ENCODE results near the gene ANAPC5.
"Not testable (repeated sequence)": the region's sequence is repeated elsewhere in the genome, so short reads cannot be mapped to it uniquely, and the experiment has no call there.

ANAPC5 gene

GRCh38 chr12:121379945-121380344 is 27.7 kb upstream of the ANAPC5 start:
- Histone ChIP-seq H3K27me3 (ENCODE audit: low read depth, low read length) (peaks cover 4% of the 10 kb centered on the region; the same call in 1 of the 2 replicates), H3K4me3 (ENCODE audit: low read length) (no peak overlapping the region), H3K9ac (ENCODE audit: low read length) (no peak overlapping the region), H3K4me1 (ENCODE audit: low read length) (no peaks in the 10 kb centered on the region), H4K20me1 (ENCODE audit: insufficient read depth, low read length) (no peaks in the 10 kb centered on the region), H3K36me3 (replicated peaks; ENCODE audit: low read depth, low read length) (no peaks in the 10 kb centered on the region), H2AFZ (ENCODE audit: low read depth, low read length) (no peak overlapping the region), H3K79me2 (ENCODE audit: low read length) (no peaks in the 10 kb centered on the region), H3K4me2 (ENCODE audit: low read length) (no peak overlapping the region), H3K9me3 (ENCODE audit: insufficient read depth, low read length) (no peaks in the 10 kb centered on the region), H3K27ac (ENCODE audit: low read length) (no peak overlapping the region)
- no peak for TF ChIP-seq CTCF (IDR thresholded peaks at IDR 0.05; ENCODE audit: low read depth, low read length)

GRCh38 chr12:121378736-121379135 is 26.5 kb upstream of the ANAPC5 start:
- Histone ChIP-seq H2AFZ (ENCODE audit: low read depth, low read length) (no peak overlapping the region), H3K9ac (ENCODE audit: low read length) (no peak overlapping the region), H3K27ac (ENCODE audit: low read length) (no peak overlapping the region), H3K4me2 (ENCODE audit: low read length) (no peak overlapping the region), H3K4me3 (ENCODE audit: low read length) (no peak overlapping the region), H3K4me1 (ENCODE audit: low read length) (no peaks in the 10 kb centered on the region), H3K79me2 (ENCODE audit: low read length) (no peaks in the 10 kb centered on the region), H3K27me3 (ENCODE audit: low read depth, low read length) (peaks cover 4% of the 10 kb centered on the region; the same call in 1 of the 2 replicates), H4K20me1 (ENCODE audit: insufficient read depth, low read length) (no peaks in the 10 kb centered on the region), H3K36me3 (replicated peaks; ENCODE audit: low read depth, low read length) (no peaks in the 10 kb centered on the region), H3K9me3 (ENCODE audit: insufficient read depth, low read length) (no peaks in the 10 kb centered on the region)
- TF ChIP-seq CTCF (IDR thresholded peaks at IDR 0.05; ENCODE audit: low read depth, low read length), result no peak
- TF ChIP-seq EZH2phosphoT487 (IDR thresholded peaks at IDR 0.05; ENCODE audit: low read depth), result no peak

GRCh38 chr12:121376754-121377697 is 24.8 kb upstream of the ANAPC5 start:
- Histone ChIP-seq H3K27me3 (ENCODE audit: low read depth, low read length) (peaks cover 4% of the 10 kb centered on the region; the same call in 1 of the 2 replicates), H3K4me2 (ENCODE audit: low read length) (no peak overlapping the region)

GRCh38 chr12:121374945-121375584 is 22.9 kb upstream of the ANAPC5 start:
- not testable (repeated sequence) for H3K9ac ChIP-seq (ENCODE audit: low read length); H4K20me1 ChIP-seq (ENCODE audit: insufficient read depth, low read length); H3K4me3 ChIP-seq (ENCODE audit: low read length); H3K27ac ChIP-seq (ENCODE audit: low read length); H3K36me3 ChIP-seq (replicated peaks; ENCODE audit: low read depth, low read length); H3K4me2 ChIP-seq (ENCODE audit: low read length); H3K79me2 ChIP-seq (ENCODE audit: low read length); H3K4me1 ChIP-seq (ENCODE audit: low read length); H3K9me3 ChIP-seq (ENCODE audit: insufficient read depth, low read length); H2AFZ ChIP-seq (ENCODE audit: low read depth, low read length); H3K27me3 ChIP-seq (ENCODE audit: low read depth, low read length)

More at GRCh38 chr12:121376754-121377697, 24.8 kb upstream of the ANAPC5 start:
- Histone ChIP-seq H3K4me1 (ENCODE audit: low read length) (no peaks in the 10 kb centered on the region), H3K36me3 (replicated peaks; ENCODE audit: low read depth, low read length) (no peaks in the 10 kb centered on the region), H3K4me3 (ENCODE audit: low read length) (no peak overlapping the region), H4K20me1 (ENCODE audit: insufficient read depth, low read length) (no peaks in the 10 kb centered on the region), H3K9ac (ENCODE audit: low read length) (no peak overlapping the region), H3K79me2 (ENCODE audit: low read length) (no peaks in the 10 kb centered on the region), H3K27ac (ENCODE audit: low read length) (no peak overlapping the region), H3K9me3 (ENCODE audit: insufficient read depth, low read length) (no peaks in the 10 kb centered on the region), H2AFZ (ENCODE audit: low read depth, low read length) (no peak overlapping the region)
- TF ChIP-seq EZH2phosphoT487 (IDR thresholded peaks at IDR 0.05; ENCODE audit: low read depth) (no peak), CTCF (IDR thresholded peaks at IDR 0.05; ENCODE audit: low read depth, low read length) (no peak)

- H4K20me1 ChIP-seq (ENCODE audit: insufficient read depth, low read length); H3K4me1 ChIP-seq (ENCODE audit: low read length); H3K27ac ChIP-seq (ENCODE audit: low read length); H3K36me3 ChIP-seq (replicated peaks; ENCODE audit: low read depth, low read length); H3K9me3 ChIP-seq (ENCODE audit: insufficient read depth, low read length); H3K79me2 ChIP-seq (ENCODE audit: low read length); H3K27me3 ChIP-seq (ENCODE audit: low read depth, low read length); H3K4me2 ChIP-seq (ENCODE audit: low read length); H2AFZ ChIP-seq (ENCODE audit: low read depth, low read length); H3K4me3 ChIP-seq (ENCODE audit: low read length); H3K9ac ChIP-seq (ENCODE audit: low read length): not testable (repeated sequence)
Measured at GRCh38 chr12:121374336-121374735, 22.1 kb upstream of the ANAPC5 start.
